ENCODE data around the gene VCAN.

Gene VCAN

DNA sequence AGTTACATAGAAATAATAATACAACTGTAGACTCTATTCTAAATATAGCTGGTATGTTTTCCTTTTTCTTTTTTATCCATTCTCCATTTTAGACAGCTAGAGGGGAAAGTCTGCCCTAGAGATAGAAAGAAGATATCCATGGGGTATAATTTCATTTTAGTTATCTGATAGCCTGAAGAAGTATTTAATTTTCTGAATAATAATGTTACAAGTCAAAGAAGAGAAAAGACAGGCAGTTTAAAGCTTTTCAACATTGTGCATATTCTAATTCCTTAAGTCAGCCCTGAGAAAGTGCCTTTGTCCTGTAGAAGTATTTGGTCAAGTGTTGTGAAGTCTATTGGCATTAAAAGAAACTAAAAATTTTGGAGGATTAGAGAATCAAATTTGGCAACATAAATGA lies 2.5 kb upstream of the VCAN start:
- no peak for DNase-seq

- no peak for DNase-seq
Observed at GRCh38 chr5:83470526-83471404, 779 bp upstream of the VCAN start.

DNA sequence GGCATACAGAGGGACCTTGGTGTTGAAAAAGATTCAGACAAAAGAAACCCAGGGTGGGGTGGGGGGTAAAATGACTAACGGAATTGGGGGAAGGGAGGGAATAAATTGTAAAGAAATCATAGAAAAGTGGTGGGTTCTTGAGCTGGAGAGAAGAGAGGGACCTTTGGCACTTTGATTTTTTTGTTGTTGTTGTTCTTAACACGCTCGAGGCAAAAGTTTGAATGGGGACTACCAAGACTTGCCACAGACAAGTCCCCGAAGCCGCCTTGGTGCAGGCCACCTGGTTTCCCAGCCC lies 616 bp downstream of the VCAN start:
- no peak for DNase-seq

- DNase-seq: no peak
Observed at GRCh38 chr5:83472508-83473345, 1.2 kb downstream of the VCAN start.

- peak; percentile 66 for DNase-seq
Observed at GRCh38 chr5:83473346-83474160, 2.0 kb downstream of the VCAN start.

DNA sequence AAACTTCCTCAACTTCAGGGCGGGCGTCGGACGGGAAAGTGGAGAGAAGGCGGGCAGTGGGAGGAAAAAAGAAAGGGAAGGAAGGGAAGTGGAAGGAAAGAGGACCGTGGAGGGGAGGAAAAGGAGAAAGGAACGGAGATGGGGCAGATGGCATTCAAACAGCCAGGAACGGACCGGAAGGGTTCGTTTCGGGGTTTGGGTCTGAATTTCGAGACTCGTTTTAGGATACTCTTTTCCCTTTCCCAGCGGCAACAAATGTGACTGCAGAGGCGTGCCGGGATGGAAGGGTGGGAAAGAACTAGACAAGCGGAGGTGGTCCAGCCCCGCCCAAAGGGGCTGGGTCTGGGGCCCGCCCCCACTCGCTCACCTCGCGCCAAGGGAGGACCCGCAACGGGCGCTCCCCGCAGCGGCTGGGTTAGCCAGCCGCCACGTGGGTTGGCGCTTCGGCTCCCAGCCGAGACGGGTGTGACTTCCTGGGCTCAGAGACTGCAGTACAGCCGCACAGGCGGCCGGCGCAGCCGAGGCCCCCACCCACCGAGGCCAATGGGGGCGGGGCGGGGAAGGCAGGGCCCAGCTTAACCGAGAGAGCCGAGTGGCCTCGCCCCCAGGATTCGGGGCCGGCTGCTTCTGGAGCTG lies 2.7 kb downstream of the VCAN start:
- no peak for DNase-seq

DNA sequence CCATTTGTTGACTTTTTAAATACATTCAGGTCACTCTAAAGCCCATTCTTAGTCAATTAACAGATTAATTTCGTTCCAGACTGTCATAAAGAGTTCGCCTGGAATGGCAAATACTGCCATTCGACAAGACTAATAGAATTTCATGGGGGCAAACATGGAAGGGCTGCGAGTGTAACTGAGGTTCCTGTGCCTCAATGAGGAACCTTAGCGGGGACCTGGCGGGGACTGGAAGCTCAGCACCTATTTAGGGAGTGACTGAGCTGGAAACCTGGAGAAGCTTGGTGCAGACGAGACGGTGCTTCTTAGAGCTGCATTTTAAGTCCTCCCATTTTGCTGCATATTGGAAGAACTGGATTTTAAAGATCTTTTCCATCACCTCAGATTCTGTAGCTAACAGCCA lies 3.4 kb downstream of the VCAN start:
- no peak for DNase-seq

- no peak for DNase-seq
Observed at GRCh38 chr5:83475391-83475863, 3.9 kb downstream of the VCAN start.

GRCh38 chr5:83475935-83476814 lies 4.6 kb downstream of the VCAN start:
- no peak for DNase-seq

GRCh38 chr5:83482961-83483360 lies 11.4 kb downstream of the VCAN start:
- DNase-seq: no peak

- no peak for DNase-seq
Observed at GRCh38 chr5:83484294-83484693, 12.8 kb downstream of the VCAN start.

- DNase-seq: no peak
Observed at GRCh38 chr5:83485842-83486241, 14.3 kb downstream of the VCAN start.

DNA sequence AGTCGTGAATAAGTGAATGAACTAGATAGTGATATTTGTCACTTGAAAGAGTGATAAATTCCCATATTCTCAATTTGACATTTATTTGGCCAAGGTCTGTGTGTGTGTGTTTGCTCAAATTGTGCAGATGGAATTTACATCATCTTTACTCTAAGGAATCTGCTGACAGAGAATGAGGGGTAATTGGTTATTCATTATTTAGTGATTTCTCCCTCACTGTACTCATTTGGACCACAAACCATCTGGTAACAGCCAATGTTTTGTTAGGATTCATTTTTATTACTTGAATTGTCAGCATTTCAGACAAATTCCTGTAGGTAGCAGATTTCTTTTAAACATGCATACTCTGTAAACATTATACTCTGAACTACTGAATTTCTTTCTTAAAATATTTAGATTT lies 15.6 kb downstream of the VCAN start:
- DNase-seq: no peak

- DNase-seq: no peak
Observed at GRCh38 chr5:83488271-83488670, 16.7 kb downstream of the VCAN start.

DNA sequence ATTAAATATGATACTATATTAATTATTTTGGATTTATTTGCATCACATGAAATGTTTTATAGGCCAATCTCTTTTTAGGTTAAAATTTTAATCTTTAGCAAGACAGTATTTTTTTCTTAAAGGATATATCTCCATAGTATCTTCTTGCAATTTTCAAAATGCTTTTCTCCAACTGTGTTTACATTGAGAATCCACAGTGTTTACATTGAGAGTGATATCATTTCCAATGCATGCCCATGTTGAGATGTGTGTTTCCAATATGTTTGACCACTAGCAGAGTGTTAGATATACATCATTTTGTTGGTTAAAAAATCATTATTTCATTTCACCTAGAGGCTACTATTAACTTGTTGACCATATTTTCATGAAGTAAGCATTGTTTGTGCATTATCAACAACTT lies 17.3 kb downstream of the VCAN start:
- no peak for DNase-seq

DNA sequence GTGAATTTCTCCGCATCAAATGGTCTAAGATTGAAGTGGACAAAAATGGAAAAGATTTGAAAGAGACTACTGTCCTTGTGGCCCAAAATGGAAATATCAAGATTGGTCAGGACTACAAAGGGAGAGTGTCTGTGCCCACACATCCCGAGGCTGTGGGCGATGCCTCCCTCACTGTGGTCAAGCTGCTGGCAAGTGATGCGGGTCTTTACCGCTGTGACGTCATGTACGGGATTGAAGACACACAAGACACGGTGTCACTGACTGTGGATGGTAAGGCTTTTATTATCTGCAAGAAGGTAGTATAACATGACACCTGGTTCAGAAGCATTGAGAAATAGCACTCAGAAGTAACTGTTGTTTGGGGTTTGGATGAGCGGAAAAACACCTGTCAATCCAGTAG lies 18.7 kb downstream of the VCAN start:
- no peak for DNase-seq

- no peak for DNase-seq
Observed at GRCh38 chr5:83492331-83492730, 20.8 kb downstream of the VCAN start.

GRCh38 chr5:83493644-83494043 lies 22.1 kb downstream of the VCAN start:
- no peak for DNase-seq

GRCh38 chr5:83494087-83494620 lies 22.6 kb downstream of the VCAN start:
- DNase-seq: no peak

GRCh38 chr5:83494666-83495065 lies 23.1 kb downstream of the VCAN start:
- DNase-seq: no peak

GRCh38 chr5:83496626-83497025 lies 25.1 kb downstream of the VCAN start:
- no peak for DNase-seq

- DNase-seq: no peak
Observed at GRCh38 chr5:83498585-83498984, 27.0 kb downstream of the VCAN start.
